HG02852 (cell line): ENCODE measurements around the gene LMBR1L.

Experiments used
- ATAC-seq: cut with Tn5 transposase; IDR thresholded peaks from one replicate; pipeline ENCODE4 v1.9.1; 2021; ENCODE audit warnings: mild to moderate bottlenecking, moderate library complexity; ENCODE audit not compliant: unreplicated experiment

The LMBR1L gene

DNA sequence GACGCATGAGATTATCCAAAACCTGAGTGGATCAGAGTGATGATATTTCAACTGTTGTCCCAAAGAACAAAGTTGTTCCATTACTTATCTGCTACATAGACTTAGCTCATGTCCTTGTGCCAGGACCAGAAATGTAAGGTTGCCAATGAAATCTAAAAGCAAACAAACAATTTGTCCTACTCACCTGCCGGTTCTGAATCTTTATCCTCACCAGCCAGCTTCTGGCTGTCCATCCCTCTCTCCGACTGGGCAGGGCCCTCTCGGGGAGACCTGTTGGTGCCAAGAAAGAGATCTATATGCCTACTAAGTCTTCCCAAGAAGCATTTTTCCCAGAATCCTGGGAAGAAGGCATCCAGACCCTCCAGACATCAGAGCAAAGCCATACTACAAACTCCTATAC is 55.6 kb downstream of the LMBR1L start:
- no peak for ATAC-seq

- no peak for ATAC-seq
Measured at GRCh38 chr12:49054524-49054923, 56.1 kb downstream of the LMBR1L start.

DNA sequence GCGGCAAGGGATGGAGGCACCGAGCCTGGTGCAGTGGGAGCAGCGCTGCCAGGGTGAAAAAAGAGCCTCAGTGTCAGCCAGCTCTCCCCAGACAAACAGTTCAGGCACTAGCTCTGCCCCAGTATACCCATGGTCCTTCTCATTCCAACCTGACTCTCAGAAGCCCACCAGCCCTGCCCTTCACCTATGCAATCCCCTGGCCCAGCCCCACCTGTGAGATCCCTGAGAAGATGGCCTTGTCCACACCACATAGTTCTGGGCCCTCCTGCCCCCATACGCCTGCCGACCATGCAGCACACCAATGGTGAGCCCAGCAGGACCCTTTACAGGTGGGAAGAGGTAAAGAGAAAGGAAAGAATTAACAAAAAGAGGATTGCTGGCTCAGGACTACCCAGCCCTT is 56.6 kb downstream of the LMBR1L start:
- ATAC-seq = no peak

- ATAC-seq = no peak
Measured at GRCh38 chr12:49052451-49053208, 58.0 kb downstream of the LMBR1L start.

GRCh38 chr12:49051777-49052438 is 58.7 kb downstream of the LMBR1L start:
- ATAC-seq = no peak

- no peak for ATAC-seq
Measured at GRCh38 chr12:49051373-49051764, 59.3 kb downstream of the LMBR1L start.

DNA sequence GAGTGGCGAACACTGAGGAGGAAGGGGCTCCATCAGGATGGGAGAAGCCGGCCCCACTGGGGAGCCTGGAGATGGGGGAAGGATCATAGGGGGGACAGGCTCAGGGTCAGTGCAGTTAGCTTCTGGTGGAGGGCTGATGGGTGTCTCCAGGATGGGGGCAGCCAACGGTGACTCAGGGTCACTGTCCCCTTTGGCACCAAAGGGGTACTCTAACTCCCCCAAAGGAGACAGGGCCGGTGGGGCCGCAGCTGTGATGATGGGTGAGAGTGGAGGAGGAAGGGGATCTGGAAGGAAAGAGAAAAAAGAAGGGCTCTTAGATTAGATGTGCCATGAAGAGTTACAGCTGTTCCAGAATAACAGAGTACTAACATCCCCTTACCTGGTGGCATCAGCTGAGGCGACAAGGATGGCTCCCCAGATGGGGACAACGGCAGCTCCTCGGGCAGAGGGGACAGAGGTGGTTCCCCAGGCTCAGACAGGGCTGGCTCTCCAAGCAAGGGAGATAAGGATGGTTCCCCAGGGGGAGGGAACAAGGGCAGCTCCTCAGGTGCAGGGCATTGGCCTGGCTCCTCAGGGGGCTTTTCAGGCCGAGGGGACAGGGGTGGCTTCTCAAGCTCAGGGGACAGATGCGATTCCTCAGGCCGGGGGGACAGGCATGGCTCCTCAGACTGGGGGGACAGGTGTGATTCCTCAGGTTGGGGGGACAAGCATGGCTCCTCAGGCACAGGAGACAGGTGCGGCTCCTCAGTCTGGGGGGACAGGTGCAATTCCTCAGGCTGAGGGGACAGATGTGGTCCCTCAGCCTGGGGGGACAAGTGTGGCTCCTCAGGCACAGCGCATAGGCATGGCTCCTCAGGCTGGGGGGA is 59.9 kb downstream of the LMBR1L start:
- ATAC-seq = no peak

- ATAC-seq = no peak
Measured at GRCh38 chr12:49049566-49050224, 61.0 kb downstream of the LMBR1L start.

- ATAC-seq = no peak
Measured at GRCh38 chr12:49048953-49049352, 61.7 kb downstream of the LMBR1L start.
